ENCODE results near the gene CFAP299. TPM values are rescaled to one million over a fixed set of nuclear protein-coding genes. Genes with fewer than 3 reads are reported as not detected.

The CFAP299 gene
- total RNA-seq, 1 donor from 2014 or later = not detected

DNA sequence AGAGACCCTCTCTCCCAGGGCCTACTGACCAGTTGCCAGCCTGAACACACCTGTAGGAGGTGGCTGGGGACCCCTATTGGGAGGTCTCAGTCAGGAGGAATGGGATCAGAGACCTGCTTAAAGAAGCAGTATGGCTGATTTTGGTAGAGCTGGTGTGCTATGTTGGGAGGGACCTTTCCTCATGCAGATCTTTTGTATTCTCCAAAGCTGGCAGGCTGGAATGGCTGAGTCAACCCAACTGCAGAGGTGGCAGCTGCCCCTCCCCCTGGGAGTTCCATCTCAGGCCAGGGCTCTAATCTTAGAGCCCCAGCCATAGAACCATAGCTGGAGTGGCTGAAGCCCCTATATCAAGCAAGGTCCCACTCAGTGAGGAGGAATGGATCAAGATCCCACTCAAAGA lies 415.7 kb downstream of the CFAP299 start:
- Histone ChIP-seq H3K9me3 (no peaks in the 10 kb centered on the region), H3K27ac (no peak overlapping the region), H3K4me3 (no peak overlapping the region), H3K36me3 (no peaks in the 10 kb centered on the region), H3K4me1 (no peaks in the 10 kb centered on the region), H3K27me3 (no peaks in the 10 kb centered on the region)
- TF ChIP-seq, protein P1, sequence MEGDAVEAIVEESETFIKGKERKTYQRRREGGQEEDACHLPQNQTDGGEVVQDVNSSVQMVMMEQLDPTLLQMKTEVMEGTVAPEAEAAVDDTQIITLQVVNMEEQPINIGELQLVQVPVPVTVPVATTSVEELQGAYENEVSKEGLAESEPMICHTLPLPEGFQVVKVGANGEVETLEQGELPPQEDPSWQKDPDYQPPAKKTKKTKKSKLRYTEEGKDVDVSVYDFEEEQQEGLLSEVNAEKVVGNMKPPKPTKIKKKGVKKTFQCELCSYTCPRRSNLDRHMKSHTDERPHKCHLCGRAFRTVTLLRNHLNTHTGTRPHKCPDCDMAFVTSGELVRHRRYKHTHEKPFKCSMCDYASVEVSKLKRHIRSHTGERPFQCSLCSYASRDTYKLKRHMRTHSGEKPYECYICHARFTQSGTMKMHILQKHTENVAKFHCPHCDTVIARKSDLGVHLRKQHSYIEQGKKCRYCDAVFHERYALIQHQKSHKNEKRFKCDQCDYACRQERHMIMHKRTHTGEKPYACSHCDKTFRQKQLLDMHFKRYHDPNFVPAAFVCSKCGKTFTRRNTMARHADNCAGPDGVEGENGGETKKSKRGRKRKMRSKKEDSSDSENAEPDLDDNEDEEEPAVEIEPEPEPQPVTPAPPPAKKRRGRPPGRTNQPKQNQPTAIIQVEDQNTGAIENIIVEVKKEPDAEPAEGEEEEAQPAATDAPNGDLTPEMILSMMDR (IDR thresholded peaks at IDR 0.05) = no peak
- intact Hi-C loops (cut with DNase I) = no loop called here
- no peak for DNase-seq (ENCODE audit: low spot score in 2 of 2)

GRCh38 chr4:80767944-80768343 lies 432.4 kb downstream of the CFAP299 start:
- no peaks in the 10 kb centered on the region for H3K27me3 ChIP-seq
- intact Hi-C loops (cut with DNase I) = no loop called here
- no peak overlapping the region for H3K27ac ChIP-seq
- H3K9me3 ChIP-seq = no peaks in the 10 kb centered on the region
- TF ChIP-seq, protein P1 (IDR thresholded peaks at IDR 0.05) = no peak
- no peaks in the 10 kb centered on the region for H3K36me3 ChIP-seq
- no peak overlapping the region for H3K4me3 ChIP-seq
- H3K4me1 ChIP-seq = no peaks in the 10 kb centered on the region
- no peak for DNase-seq (ENCODE audit: low spot score in 2 of 2)

DNA sequence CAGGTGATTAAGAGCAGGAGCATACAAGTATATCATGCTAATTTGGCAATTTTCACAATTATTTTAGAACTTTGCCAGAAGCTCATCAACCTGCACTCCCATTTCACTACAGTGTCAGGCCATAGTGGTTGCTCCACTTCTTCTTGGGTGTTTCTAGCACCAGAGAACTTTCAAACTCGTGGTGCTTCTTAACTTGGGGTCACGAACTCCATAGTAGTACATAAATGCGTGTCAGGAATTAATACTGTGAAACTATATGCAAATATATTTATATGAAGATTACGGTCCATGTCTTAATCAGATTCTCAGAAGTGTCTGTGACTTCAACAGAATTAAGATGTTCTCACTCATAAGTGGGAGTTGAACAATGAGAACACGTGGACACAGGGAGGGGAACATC lies 440.6 kb downstream of the CFAP299 start:
- Histone ChIP-seq H3K4me1 (no peaks in the 10 kb centered on the region), H3K36me3 (no peaks in the 10 kb centered on the region), H3K9me3 (no peaks in the 10 kb centered on the region), H3K4me3 (no peak overlapping the region), H3K27ac (no peak overlapping the region), H3K27me3 (no peaks in the 10 kb centered on the region)
- no peak for DNase-seq (ENCODE audit: low spot score in 2 of 2)
- TF ChIP-seq, protein P1 (IDR thresholded peaks at IDR 0.05) = no peak
- intact Hi-C loops (cut with DNase I) = no loop called here

DNA sequence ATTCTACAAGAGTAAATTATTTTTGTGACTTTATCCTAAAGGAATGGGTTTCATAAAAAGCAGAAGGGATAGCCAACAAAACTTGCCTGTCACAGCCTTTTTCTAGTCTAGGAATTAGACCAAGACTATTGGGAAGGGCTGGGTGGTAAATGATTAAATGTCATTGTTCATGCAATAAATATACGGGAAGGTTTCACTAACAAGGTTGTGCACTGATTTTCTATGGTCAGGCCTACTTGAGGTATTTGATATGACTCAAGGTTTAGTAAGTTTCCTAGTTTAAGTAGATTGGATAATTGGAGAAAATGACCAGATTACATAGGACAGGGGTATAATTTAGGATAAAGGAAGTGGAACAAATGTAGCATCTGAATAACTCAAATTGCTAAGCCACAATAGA lies 445.9 kb downstream of the CFAP299 start:
- TF ChIP-seq, protein P1 (IDR thresholded peaks at IDR 0.05) = no peak
- no peak overlapping the region for H3K4me3 ChIP-seq
- no peak overlapping the region for H3K27ac ChIP-seq
- no peaks in the 10 kb centered on the region for H3K36me3 ChIP-seq
- no peaks in the 10 kb centered on the region for H3K27me3 ChIP-seq
- no peak for DNase-seq (ENCODE audit: low spot score in 2 of 2)
- no peaks in the 10 kb centered on the region for H3K9me3 ChIP-seq
- H3K4me1 ChIP-seq = no peaks in the 10 kb centered on the region
- intact Hi-C loops (cut with DNase I) = no loop called here

GRCh38 chr4:80787306-80787705 lies 451.8 kb downstream of the CFAP299 start:
- no peaks in the 10 kb centered on the region for H3K36me3 ChIP-seq
- no peak for DNase-seq (ENCODE audit: low spot score in 2 of 2)
- intact Hi-C loops (cut with DNase I) = no loop called here
- H3K27ac ChIP-seq = no peak overlapping the region
- H3K4me3 ChIP-seq = no peak overlapping the region
- no peaks in the 10 kb centered on the region for H3K9me3 ChIP-seq
- TF ChIP-seq, protein P1 (IDR thresholded peaks at IDR 0.05) = no peak
- no peaks in the 10 kb centered on the region for H3K4me1 ChIP-seq
- no peaks in the 10 kb centered on the region for H3K27me3 ChIP-seq

- no peaks in the 10 kb centered on the region for H3K27me3 ChIP-seq
- intact Hi-C loops (cut with DNase I) = no loop called here
- no peak overlapping the region for H3K27ac ChIP-seq
- no peaks in the 10 kb centered on the region for H3K36me3 ChIP-seq
- TF ChIP-seq, protein P1 (IDR thresholded peaks at IDR 0.05) = no peak
- no peak for DNase-seq (ENCODE audit: low spot score in 2 of 2)
- no peaks in the 10 kb centered on the region for H3K9me3 ChIP-seq
- no peaks in the 10 kb centered on the region for H3K4me1 ChIP-seq
- H3K4me3 ChIP-seq = no peak overlapping the region
Observed at GRCh38 chr4:80788798-80789197, 453.3 kb downstream of the CFAP299 start.

Data from ascending aorta (tissue), 2 donors.